Upper lobe of left lung (tissue), 6 donors: Measurements from ENCODE around the gene BOLL. TPM values are rescaled to one million over a fixed set of nuclear protein-coding genes. Genes with fewer than 3 reads are reported as not detected.
A peak's percentile ranks its signal among the peaks of the same experiment; 100 is the strongest.

Experiments
- ATAC-seq, 2 donors: fragments of 200-7000 bp; cut with Tn5 transposase; one replicate each; pipeline ENCODE4 v1.9.1; 2022; ENCODE audit warnings: mild to moderate bottlenecking in 2 of 2, moderate library complexity in 2 of 2; ENCODE audit not compliant: low FRiP score in 2 of 2
- DNase-seq, 2 donors: peaks; one replicate each; pipeline ENCODE4 v3.0.0-alpha.2; 2019 to 2020
- H3K27ac ChIP-seq, 4 donors: fragments of 200-600 bp; sonication (generic); one replicate each; pipeline ENCODE4 v1.5.1; 2016 to 2019
- H3K27me3 ChIP-seq, 4 donors: fragments of 200-600 bp; sonication (generic); one replicate each; pipeline ENCODE4 v1.5.1; 2017 to 2019
- H3K36me3 ChIP-seq, 4 donors: fragments of 200-600 bp; sonication (generic); one replicate each; pipeline ENCODE4 v1.5.1; 2016 to 2019
- H3K4me1 ChIP-seq, 4 donors: fragments of 200-600 bp; sonication (generic); one replicate each; pipeline ENCODE4 v1.5.1; 2018 to 2019
- H3K4me3 ChIP-seq, 4 donors: fragments of 200-600 bp; sonication (generic); one replicate each; pipeline ENCODE4 v1.5.1; 2017 to 2019; ENCODE audit warnings: mild to moderate bottlenecking in 2 of 4, moderate library complexity in 1 of 4
- H3K9me3 ChIP-seq, 4 donors: fragments of 200-600 bp; sonication (generic); one replicate each; pipeline ENCODE4 v1.5.1; 2018 to 2019
- CTCF ChIP-seq, 6 experiments: fragments of 450-650 bp in 4 of 6; fragments of 200-600 bp in 2 of 6; sonication (generic) in 2 of 6; IDR thresholded peaks; one replicate each; pipeline ENCODE4 v1.5.1; 2016 to 2019; ENCODE audit warnings: antibody characterized with exemption in 6 of 6
- EP300 ChIP-seq, 4 donors: sonication (generic); formaldehyde crosslinking; IDR thresholded peaks; one replicate each; pipeline ENCODE4 v1.5.1; 2017; ENCODE audit warnings: antibody characterized with exemption in 4 of 4, control low read depth in 2 of 4
- POLR2A ChIP-seq, 4 donors: fragments of 450-650 bp; IDR thresholded peaks; one replicate each; pipeline ENCODE4 v1.5.1; 2016 to 2017; ENCODE audit warnings: antibody characterized with exemption in 4 of 4, mild to moderate bottlenecking in 2 of 4
- POLR2AphosphoS5 ChIP-seq, 2 donors: sonication (generic); formaldehyde crosslinking; IDR thresholded peaks; one replicate each; pipeline ENCODE4 v1.5.1; 2017; ENCODE audit warnings: antibody characterized with exemption in 2 of 2
- WGBS, 2 donors: methylation state at CpG; one replicate each; pipeline ENCODE4 v1.1.5; 2017 to 2018; 5-methylcytosine and 5-hydroxymethylcytosine counted together
- total RNA-seq, 6 donors: library from RNA; depleted of rRNA in 4 of 6; stranded (reverse); fragments of >200 nt in 4 of 6; gene quantifications; one replicate each; pipeline versions ENCODE4 v1.1.0 to v1.2.1, GENCODE V29; 2016 to 2021
- donor health status: DM: no; HTN: no; CAD: no; lungs with moderate emphysema.
- donor health status: DM: no; HTN: yes; CAD: no; lungs with severe emphysema.

The BOLL gene
- total RNA-seq, 6 donors from 2014 or later, result not detected

- no peak for DNase-seq
- no peak for ATAC-seq
- H3K27me3 ChIP-seq, result no peaks in the 10 kb centered on the region
- 50 to 53% methylated on average over 2 of the region's 2 CpGs for WGBS, 2 donors
- no peak for TF ChIP-seq CTCF (IDR thresholded peaks at IDR 0.05)
- no peak for TF ChIP-seq POLR2A (IDR thresholded peaks at IDR 0.05)
- H3K9me3 ChIP-seq, result no peaks in the 10 kb centered on the region
- H3K4me1 ChIP-seq, result peaks cover 29 to 46% (median 32%) of the 10 kb centered on the region in 4 donors
- H3K27ac ChIP-seq, result no peak overlapping the region
- H3K4me3 ChIP-seq, result no peak overlapping the region
- H3K36me3 ChIP-seq, result peaks cover 0 to 7% (median 0%) of the 10 kb centered on the region in 4 donors
Measured at GRCh38 chr2:197708331-197708730, 76.8 kb downstream of the BOLL start.

- Histone ChIP-seq H3K4me3 (peak overlapping the region in 3 of 4 donors; percentile 4 to 98 (median 61)), H3K27ac (no peak overlapping the region), H3K36me3 (peaks cover 0 to 7% (median 0%) of the 10 kb centered on the region in 4 donors), H3K4me1 (peaks cover 29 to 46% (median 32%) of the 10 kb centered on the region in 4 donors), H3K9me3 (no peaks in the 10 kb centered on the region), H3K27me3 (no peaks in the 10 kb centered on the region)
- DNase-seq (no peak), ATAC-seq (no peak)
- TF ChIP-seq CTCF (IDR thresholded peaks at IDR 0.05) (peak; percentile 43 to 67 (median 62)), POLR2AphosphoS5 (IDR thresholded peaks at IDR 0.05) (no peak)
- WGBS, 2 donors, result 9 to 13% methylated on average over 4 of the region's 4 CpGs
Measured at GRCh38 chr2:197707316-197708213, 77.6 kb downstream of the BOLL start.

- no peak for TF ChIP-seq EP300 (IDR thresholded peaks at IDR 0.05)
- no peak for TF ChIP-seq POLR2AphosphoS5 (IDR thresholded peaks at IDR 0.05)
- no peak for TF ChIP-seq CTCF (IDR thresholded peaks at IDR 0.05)
- TF ChIP-seq POLR2A (IDR thresholded peaks at IDR 0.05), result no peak
- DNase-seq (no peak), ATAC-seq (no peak)
- 55 to 68% methylated on average over 5 of the region's 5 CpGs for WGBS, 2 donors
- H3K4me1 ChIP-seq, result peaks cover 29 to 46% (median 32%) of the 10 kb centered on the region in 4 donors
- no peak overlapping the region for H3K27ac ChIP-seq
- no peaks in the 10 kb centered on the region for H3K9me3 ChIP-seq
- H3K27me3 ChIP-seq, result no peaks in the 10 kb centered on the region
- peaks cover 0 to 4% (median 0%) of the 10 kb centered on the region in 4 donors for H3K36me3 ChIP-seq
- peak overlapping the region in 3 of 4 donors; percentile 61 to 98 (median 65) for H3K4me3 ChIP-seq
Measured at GRCh38 chr2:197706839-197707207, 78.3 kb downstream of the BOLL start.

- TF ChIP-seq POLR2A (IDR thresholded peaks at IDR 0.05) (no peak), CTCF (IDR thresholded peaks at IDR 0.05) (no peak), POLR2AphosphoS5 (IDR thresholded peaks at IDR 0.05) (no peak), EP300 (IDR thresholded peaks at IDR 0.05) (no peak)
- Histone ChIP-seq H3K4me1 (peaks cover 29 to 46% (median 32%) of the 10 kb centered on the region in 4 donors), H3K9me3 (no peaks in the 10 kb centered on the region), H3K27me3 (no peaks in the 10 kb centered on the region), H3K27ac (peak overlapping the region; percentile 74 to 84 (median 81)), H3K36me3 (no peaks in the 10 kb centered on the region), H3K4me3 (peak overlapping the region; percentile 61 to 98 (median 79))
- peak in 1 of 2 donors; percentile 35 for DNase-seq
- peak in 1 of 2 donors; percentile 26 for ATAC-seq
- WGBS, 2 donors, result 18 to 28% methylated on average over 22 to 34 of the region's 38 CpGs
Measured at GRCh38 chr2:197705912-197706838, 78.9 kb downstream of the BOLL start.
